Measurements from ENCODE around the gene OR10R2. TPM values are rescaled to one million over a fixed set of nuclear protein-coding genes. Genes with fewer than 3 reads are reported as not detected.
"Not testable (repeated sequence)": the region's sequence is repeated elsewhere in the genome, so short reads cannot be mapped to it uniquely, and the experiment has no call there.

Gene OR10R2, protein sequence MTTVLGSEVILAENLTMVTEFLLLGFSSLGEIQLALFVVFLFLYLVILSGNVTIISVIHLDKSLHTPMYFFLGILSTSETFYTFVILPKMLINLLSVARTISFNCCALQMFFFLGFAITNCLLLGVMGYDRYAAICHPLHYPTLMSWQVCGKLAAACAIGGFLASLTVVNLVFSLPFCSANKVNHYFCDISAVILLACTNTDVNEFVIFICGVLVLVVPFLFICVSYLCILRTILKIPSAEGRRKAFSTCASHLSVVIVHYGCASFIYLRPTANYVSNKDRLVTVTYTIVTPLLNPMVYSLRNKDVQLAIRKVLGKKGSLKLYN
- total RNA-seq = not detected in 2 replicates

DNA sequence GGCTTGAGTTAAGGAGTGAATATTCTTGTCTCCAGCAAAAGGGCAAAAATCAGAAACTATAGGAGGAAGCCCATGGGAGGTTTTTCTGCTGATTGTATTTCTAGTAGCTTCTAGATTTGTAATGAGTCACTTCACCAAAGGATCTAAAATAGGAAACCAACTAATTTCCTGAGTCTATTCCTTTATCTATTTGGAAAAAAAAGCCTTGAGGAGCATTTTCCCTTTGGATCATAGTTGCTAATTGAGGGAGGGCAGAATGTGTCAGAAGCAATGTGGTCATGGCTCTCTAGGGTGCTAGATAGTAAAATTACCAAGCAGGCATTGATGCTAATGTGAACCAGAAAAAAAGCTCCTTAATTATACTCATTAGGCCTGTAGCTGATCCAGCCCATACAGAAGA is at the start of gene OR10R2:
Gene OR10R2, plus strand, starts transcription at position 301 of the 400 bp plus-strand sequence. CDS start 106 bp downstream, outside the sequence.
- DNase-seq = no peak

DNA sequence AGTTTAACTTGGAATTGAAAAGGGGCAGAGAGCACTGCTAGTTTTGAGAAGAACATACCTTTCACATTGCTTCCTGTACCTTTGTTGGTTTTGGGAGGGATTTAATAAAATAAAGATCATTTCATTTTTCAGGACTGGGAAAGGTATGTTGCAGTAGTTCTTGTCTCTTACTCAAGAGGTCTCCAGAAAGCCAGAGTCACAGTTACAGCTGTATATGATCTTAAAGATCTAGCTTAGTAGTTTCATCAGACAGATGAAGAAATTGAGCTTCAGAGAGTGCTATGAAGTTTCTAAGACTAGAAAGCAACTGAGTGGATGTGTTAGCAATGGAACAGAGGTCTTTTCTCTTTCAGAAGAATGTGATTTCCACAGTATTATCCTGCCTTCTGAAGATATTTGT is 47.0 kb upstream of the OR10R2 start:
- DNase-seq = no peak

DNA sequence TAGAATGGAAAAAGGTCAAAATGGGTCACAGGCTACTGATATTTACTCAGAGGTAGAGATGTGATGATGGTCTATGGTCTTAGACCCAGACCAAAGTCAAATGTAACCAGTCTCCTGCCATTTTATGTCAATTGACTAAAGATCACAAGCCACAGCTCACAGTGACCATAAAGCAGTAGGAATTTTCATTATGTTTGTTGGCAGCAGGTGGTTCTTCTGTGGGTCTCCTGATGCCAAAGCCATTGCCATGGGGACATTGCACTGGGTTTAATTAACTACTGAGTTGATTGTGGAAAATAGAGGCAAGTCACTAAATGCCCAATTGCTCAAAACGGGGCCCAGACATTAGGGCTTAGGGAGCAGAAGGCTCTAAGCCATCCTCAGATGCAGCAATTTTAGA is 45.9 kb upstream of the OR10R2 start, which contains the start of gene OR10K2:
Gene OR10K2, minus strand, starts transcription at position 101 of the 400 bp plus-strand sequence. CDS start 5,371 bp downstream, outside the sequence.
- DNase-seq = no peak

DNA sequence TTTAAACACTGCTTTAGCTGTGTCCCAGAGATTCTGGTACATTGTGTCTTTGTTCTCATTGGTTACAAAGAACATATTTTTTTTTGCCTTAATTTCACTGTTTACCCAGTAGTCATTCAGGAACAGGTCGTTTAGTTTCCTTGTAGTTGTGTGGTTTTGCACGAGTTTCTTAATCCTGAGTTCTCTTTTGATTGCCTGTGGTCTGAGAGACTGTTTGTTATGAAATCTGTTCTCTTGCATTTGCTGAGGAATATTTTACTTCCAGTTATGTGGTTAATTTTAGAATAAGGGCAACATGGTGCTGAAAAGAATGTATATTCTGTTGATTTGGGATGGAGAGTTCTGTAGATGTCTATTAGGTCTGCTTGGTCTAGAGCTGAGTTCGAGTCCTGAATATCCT is 41.9 kb upstream of the OR10R2 start:
- not testable (repeated sequence) for DNase-seq

DNA sequence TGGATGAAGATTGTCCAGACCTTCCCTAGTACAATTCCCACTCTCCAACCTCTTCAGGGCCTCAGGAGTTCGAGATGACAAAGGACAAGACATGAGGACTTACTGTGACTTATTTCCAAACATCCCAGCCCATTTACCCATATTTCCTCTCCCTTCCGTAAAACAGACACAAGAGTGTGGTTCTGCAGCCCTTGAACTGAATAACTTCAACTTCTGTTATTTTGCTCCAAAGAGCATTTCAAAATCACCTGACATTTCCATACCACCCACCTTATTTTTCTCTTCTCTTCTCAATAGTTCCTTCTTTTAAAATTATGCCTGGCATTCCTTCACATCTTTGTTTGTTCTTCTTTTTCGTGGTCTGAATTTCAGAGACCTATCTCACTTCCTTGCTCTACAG is 37.3 kb upstream of the OR10R2 start:
- no peak for DNase-seq

DNA sequence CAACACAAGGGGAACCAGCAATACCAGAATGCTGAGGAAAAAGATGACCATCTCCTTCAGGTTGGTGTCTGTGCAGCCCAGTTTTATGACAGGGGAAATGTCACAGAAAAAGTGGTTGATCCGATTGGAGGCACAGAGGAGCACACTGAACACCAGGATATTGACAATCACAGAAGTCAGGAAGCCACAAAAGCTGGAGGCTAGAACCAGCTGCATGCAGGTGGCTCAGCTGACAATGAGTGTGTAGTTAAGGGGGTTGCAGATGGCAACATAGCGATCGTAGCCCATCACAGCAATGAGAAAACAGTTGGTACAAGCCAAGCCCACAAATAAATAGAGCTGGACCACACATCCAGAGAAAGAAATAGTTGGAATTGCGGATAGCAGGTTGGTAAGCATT is 26.6 kb upstream of the OR10R2 start:
- no peak for DNase-seq

DNA sequence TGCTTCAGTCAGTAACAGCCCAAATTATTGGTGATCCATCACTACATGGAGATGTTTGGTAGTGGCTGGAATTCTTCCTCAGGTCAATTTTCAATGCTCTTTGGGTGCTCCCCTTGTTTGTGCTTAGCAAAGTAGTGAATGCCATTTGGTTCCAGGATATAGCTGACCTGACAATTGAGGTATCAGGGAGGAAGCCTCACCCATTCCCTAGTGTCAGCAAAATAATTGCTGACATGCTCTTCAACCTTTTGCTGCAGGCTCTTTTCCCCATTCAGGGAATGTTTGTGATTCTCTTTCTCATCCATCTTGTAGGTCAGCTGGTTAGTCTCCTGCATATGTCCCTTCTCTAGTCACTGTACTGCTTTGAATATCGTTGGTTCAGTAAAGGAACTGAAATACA is 17.5 kb upstream of the OR10R2 start:
- no peak for DNase-seq

DNA sequence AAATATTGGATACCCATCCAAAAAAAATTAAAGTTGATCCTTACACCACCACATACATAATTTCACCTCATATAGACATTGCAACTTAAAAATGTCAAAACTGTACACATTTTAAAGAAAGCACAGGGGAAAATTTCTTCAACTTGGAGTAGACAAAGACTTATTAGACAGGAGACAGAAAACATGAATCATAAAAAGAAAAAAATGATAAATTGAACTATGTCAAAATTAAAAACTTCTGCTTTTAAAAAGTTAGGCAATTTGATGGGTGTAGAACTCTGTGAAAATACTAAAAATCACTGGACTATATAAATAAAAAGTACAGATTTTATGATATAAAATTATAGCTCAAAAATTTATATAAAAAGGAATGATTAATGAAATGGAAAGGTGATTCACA is 14.8 kb upstream of the OR10R2 start:
- no peak for DNase-seq

DNA sequence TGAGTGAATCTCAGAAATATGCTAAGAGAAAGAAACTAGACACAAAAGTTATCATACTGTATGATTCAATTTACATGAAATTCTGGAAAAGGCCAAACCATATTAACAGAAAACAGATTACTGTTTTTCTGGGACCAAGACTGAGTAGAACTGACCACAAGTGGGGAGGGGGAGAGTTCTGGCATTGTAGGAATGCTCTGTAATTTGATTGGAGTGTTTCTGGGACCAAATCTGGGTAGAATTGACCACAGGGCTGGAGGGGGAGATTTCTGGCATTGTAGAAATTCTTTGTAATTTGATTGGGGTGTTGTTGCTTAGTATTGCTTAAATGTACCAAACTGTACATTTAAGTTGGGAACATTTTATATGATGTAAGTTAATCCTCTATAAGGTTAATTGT is 13.8 kb upstream of the OR10R2 start:
- DNase-seq = no peak

DNA sequence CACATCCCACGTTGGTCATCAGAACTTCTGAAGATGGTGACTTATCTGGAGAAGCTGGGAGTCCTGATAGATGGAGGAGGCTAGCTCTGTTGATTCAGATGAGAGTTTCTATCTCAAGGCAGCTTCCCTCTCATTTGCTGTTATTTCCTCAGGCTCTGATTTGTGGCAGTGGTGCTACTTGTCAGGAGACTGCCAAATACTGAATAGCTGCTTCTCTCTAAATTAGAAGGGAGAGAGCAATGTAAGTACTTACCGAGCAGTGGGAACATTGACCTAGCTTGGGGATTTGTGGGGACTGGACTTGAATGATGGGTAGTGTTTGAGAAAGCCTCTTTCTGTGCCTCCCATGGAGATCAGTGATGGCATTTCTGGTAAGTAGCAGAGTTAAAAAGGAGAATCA is 10.5 kb upstream of the OR10R2 start, which contains the start of gene OR10K1:
Gene OR10K1, plus strand, starts transcription at position 301 of the 400 bp plus-strand sequence. CDS start 3,728 bp downstream, outside the sequence.
- DNase-seq = no peak

DNA sequence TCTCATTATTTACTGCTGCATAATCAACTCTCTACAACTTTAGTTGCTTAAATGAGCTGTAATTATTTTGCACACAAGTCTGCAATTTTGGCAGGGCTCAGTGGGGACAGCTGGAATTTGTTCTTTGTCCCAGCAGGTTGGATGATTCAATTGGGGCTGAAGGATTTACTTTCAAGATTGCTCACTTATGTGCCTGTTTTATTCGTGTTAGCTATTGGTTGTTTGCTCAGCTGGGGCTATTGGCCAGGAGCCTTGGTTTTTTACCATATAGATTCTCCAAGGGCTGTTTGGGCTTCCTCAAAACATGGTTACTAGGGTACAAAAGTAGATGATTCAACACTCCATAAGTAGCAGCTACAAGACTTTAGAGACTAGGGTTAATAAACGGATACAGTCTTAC is 13.4 kb downstream of the OR10R2 start:
- no peak for DNase-seq

DNA sequence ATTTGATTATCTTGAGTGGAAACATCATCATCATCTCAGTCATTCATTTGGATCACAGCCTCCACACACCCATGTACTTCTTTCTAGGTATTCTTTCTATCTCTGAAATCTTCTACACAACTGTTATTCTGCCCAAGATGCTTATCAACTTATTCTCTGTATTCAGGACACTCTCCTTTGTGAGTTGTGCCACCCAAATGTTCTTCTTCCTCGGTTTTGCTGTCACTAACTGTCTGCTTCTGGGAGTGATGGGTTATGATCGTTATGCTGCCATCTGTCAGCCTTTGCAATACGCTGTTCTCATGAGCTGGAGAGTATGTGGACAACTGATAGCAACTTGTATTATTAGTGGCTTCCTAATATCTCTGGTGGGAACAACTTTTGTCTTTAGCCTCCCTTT is 19.3 kb downstream of the OR10R2 start:
- no peak for DNase-seq

DNA sequence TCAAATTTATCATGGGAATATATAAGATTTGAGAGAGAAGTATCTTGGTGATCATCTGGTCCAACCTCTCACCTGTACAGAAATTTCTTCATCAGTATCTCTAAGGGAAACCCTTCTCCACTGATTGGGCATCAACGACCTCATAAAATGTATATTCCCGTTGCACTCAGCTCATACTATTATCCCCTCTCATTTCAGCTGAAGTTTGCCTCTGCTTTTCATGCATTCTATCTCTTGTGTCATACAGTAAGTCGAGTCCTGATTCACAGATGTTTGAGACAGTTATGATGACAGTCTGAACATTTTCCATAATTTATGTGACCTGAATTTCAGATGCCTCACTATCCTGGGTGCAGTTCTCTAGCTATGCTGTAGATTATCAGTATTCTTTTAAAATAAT is 21.0 kb downstream of the OR10R2 start:
- no peak for DNase-seq

DNA sequence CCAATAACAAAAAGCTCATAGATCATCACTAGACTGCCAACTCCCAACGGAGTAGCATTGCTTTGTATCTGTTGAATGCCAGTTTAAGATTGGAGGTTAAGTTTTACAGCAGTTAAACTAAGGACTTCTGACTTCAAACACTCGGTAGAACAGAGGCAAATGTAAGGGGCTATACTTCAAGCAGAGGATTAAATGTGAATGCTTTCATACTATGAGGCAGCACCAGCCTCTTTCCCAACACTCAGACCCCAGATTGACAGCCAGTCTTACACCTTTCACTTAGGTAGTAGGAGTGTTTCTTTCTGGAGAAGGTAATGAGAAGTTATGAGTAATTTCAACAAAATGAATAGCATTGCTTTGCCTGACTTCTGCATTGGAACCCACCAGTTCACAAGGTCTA is 22.8 kb downstream of the OR10R2 start:
- no peak for DNase-seq

DNA sequence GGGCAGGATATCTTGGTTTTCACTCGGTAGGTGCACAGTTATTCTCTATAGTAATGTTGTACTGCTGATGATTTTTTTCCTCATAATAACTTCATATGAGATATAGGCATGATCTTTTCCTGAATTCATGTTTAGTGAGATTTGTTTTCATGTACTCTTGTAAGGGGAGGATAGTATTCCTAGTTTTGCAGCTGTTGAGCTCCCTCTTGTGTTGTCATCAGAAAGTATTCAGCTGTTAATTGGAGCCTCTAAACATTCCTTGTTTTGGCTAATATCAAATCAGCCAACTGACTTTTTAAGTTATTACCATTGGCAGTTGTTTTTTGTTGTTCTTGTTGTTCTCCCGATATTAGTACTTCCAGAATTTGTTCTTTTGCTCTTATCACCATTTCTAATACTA is 24.4 kb downstream of the OR10R2 start:
- DNase-seq = peak; percentile 17

DNA sequence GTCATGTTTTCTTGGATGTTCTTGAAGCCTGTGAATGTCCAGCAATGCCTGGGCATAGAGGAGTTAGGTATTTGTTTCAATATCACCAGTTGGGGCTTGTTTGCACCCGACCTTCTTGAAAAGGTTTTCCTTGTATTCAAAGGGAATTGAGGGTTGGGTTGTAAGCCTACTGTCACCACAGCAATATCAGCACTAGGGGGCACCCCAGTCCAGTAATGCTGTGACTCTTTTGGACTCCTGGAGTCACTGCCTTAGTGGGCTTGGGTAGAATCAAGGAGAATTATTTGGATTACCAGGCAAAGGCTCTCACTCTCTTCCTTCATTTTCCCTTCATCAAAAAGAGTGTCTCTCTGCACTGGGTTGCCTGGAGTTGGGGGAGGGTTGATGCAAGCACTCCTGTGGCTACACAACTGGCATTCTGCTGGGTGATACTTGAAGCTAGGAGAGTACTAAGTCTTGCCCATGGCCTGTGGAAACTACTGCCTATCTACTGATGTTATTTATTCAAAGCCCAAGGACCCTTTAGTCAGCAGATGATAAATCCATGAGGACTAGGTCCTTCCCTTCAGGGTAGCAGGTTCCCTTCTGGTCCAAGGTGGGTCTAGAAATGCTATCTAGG is 34.5 kb downstream of the OR10R2 start:
- peak; percentile 63 for DNase-seq

DNA sequence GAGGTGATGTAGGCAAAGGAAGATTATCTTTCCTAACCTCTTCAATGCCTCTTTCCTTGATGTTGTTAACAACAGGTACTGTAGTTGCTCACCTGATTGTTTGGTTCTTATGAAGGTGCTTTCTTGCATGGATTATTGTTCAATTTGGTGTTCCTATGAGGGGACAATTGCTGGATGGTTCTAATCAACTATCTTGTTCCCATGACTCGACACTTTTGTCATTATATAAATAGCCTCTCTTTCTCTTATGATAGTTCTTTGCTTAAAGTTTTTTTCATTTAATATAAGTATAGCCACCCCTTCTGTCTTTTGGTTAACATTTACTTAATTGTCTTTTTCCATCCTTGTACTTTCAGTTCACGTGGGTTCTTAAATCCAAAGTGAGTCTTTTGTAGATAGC is 35.5 kb downstream of the OR10R2 start:
- no peak for DNase-seq

DNA sequence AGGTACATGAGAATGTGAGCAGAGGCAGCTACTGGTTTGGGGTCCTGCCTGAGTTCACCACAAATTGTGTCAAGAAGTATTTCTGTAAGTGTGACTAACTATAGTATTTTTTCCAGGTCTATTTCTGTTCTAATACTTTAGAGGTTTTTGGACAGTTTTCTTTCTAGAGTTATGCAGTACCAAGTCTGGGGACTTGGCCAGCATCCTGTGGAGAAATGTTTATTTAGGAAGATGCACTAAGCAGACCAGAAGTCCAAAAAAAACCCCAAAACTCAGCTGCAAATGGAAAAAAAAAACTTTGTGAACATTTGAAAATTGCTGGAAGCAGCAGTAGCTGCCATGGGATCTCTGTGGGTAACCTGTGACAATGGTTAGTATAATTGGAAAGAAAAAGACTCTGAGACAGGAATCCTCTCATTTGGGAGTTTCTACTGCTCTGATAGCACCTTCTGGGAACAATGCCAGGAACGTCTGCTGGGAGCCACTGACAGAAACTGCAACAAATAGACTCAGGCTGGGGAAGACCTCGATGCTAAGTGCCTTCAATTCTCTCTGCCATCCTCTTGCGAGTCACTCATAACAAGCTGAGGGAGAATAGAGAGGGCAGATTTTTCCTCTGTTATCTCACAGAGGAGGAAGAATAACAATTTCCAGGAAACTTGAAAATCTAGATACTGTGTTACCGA is 37.6 kb downstream of the OR10R2 start:
- no peak for DNase-seq

DNA sequence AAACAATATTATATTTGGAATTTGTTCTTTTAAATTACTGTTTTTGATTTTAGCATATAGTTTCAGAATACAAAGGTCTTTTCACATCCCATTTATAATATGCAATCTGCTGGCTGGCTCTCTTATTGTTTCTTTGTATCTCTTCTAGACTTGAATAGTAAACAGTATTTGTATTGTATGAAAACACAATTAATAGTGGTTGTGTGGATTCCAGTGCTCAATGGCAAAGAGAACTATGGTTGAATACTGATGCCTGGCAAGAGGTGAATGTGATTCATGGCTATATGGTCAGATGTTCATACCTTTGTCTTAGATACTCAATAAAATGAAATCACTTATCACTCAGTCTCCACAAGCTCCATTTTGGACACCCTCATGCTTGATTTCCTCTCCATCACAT is 44.9 kb downstream of the OR10R2 start:
- DNase-seq = no peak

DNA sequence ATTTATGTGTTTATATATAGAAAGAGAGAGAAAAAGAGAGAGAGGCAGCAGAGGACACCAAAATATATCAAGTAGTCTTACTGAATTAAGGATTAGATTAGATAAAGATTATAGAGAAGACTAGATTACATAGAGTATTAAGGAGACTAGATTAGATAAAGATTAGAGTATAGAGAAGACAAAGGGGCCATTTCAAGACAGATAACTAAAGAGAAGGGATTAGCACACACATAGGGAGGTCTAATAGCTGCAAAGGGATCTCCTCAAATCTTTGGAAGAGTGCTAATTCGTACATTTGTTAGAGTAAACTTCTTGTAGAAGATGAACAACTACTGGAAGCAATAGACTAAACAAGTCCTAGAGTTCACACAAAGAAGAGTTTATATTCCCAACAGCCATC is 48.0 kb downstream of the OR10R2 start:
- no peak for DNase-seq

DNA sequence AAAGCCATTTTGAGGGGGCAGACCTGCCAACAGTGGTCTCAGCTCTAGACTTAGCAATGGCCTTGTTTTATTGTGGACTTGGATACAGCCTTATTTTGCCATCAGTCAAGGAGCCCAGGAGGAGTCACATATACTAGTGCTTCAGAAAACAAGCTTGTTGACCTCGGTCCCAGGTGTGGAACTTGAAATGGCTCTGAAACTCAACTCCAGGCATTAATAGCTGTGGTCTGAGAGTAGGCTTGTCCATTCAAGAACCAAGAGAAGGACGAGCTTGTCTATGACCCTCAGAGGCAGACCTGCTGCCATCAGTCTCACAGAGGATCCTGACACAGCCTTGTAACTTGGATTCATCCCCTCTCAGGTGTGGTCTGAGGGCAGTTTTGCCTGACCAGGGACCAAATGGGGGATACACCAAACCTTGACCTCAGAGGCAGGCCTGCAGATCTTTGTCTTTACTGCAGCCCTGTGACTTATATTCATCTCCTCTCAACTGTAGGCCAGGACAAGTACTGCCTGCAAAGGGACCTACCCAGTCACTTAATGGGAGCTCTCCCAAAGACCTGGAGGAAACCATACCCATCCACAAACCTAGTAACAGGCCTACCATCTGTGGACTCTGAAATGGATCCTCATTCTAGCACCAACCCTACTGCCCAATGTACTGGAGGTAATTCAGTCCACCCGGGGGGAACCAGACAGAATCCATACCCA is 49.1 kb downstream of the OR10R2 start:
- no peak for DNase-seq

DNA sequence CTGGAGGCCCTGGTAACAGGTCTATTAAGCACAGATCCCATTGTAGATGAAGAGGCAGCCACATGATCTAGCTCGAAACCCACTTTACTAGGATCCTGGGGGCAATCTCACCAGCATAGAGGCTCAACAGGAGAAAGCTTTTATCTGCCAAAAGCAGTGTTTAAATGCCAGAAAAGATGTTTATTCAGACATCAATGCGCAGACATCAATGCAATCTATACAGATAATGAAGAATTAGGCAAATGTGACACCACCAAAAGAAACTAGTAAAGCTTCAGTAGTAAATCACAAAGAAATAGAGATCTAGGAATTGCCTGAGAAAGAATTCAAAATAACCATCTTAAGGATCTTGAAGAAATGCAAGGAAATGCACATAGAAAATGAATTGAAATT is 49.6 kb downstream of the OR10R2 start:
- DNase-seq = no peak

DNA sequence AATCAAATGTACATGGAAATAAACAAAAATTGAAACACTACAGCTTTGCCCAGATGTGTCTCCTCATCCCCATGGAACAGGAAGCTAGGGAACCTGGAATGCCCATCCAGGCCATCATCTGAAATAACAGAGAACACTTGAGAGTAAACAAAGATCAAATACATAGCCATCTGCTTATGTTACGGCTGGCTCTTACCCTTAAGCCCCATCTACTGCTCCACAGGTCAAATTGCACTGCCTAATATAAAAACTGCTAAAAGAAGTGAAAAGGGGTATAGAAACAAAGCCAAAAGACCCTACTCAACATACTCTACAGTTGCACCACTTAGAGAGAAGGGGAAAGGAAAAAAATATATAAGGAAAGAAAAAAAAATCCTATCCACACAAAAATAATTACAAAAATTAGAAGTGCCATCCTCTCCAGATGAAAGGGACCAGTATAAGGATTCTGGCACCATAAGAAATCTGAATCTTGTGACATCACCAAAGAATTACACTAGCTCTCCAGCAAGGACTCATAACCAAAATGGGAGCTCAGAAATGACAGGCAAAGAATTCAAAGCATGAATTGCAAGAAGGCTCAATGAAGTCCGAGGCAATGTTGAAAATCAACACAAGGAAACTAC is 55.3 kb downstream of the OR10R2 start:
- DNase-seq = peak; percentile 42

Data from dermis blood vessel endothelial cell (primary cell).